MM.1S (cell line): ENCODE data around the gene ERCC3.

Experiments used
- DNase-seq: peaks from one replicate; pipeline ENCODE4 v3.0.0-alpha.2; 2015
- H2AFZ ChIP-seq: fragments of 300-600 bp; sonication (generic); 2 replicates; pipeline ENCODE4 v1.6.0; 2016; ENCODE audit warnings: antibody characterized with exemption, low read length
- H3F3A ChIP-seq: fragments of 300-600 bp; sonication (generic); 2 replicates; pipeline ENCODE4 v1.6.1; 2016; ENCODE audit warnings: mild to moderate bottlenecking, antibody characterized with exemption, low read length, moderate library complexity, mixed read lengths; ENCODE audit not compliant: insufficient read depth
- H3K27ac ChIP-seq: fragments of 300-600 bp; sonication (generic); 2 replicates; pipeline ENCODE4 v1.5.1; 2016; ENCODE audit warnings: mild to moderate bottlenecking, low read length
- H3K27me3 ChIP-seq: fragments of 300-600 bp; sonication (generic); replicated peaks from 2 replicates; pipeline ENCODE4 v1.6.0; 2016; ENCODE audit warnings: low read length; ENCODE audit not compliant: insufficient read depth
- H3K36me3 ChIP-seq: fragments of 300-600 bp; sonication (generic); replicated peaks from 2 replicates; pipeline ENCODE4 v1.6.1; 2016; ENCODE audit warnings: mild to moderate bottlenecking, low read length, mixed read lengths; ENCODE audit not compliant: insufficient read depth
- H3K4me1 ChIP-seq: fragments of 300-600 bp; sonication (generic); 2 replicates; pipeline ENCODE4 v1.6.1; 2016; ENCODE audit warnings: low read length, mixed read lengths
- H3K4me2 ChIP-seq: fragments of 300-600 bp; sonication (generic); 2 replicates; pipeline ENCODE4 v1.6.0; 2016; ENCODE audit warnings: low read depth, low read length
- H3K4me3 ChIP-seq: fragments of 300-600 bp; sonication (generic); 2 replicates; pipeline ENCODE4 v1.5.1; 2016; ENCODE audit warnings: low read length, mixed read lengths
- H3K79me2 ChIP-seq: fragments of 300-600 bp; sonication (generic); 2 replicates; pipeline ENCODE4 v1.6.1; 2016; ENCODE audit warnings: mixed run types, low read length, mixed read lengths
- H3K9ac ChIP-seq: fragments of 300-600 bp; sonication (generic); 2 replicates; pipeline ENCODE4 v1.6.1; 2016; ENCODE audit warnings: low read length, mixed read lengths
- H3K9me2 ChIP-seq: fragments of 300-600 bp; sonication (generic); replicated peaks from 2 replicates; pipeline ENCODE4 v1.6.1; 2016; ENCODE audit warnings: mild to moderate bottlenecking, low read length, mixed read lengths; ENCODE audit not compliant: insufficient read depth
- H3K9me3 ChIP-seq: fragments of 300-600 bp; sonication (generic); replicated peaks from 2 replicates; pipeline ENCODE4 v1.6.1; 2016; ENCODE audit warnings: mild to moderate bottlenecking, low read length, mixed read lengths; ENCODE audit not compliant: insufficient read depth
- H4K20me1 ChIP-seq: fragments of 300-600 bp; sonication (generic); 2 replicates; pipeline ENCODE4 v1.6.1; 2016; ENCODE audit warnings: mild to moderate bottlenecking, low read length, moderate library complexity, mixed read lengths; ENCODE audit not compliant: insufficient read depth
- EZH2 ChIP-seq: fragments of 300-600 bp; sonication (generic); optimal IDR thresholded peaks from 2 replicates; pipeline ENCODE3; 2017; ENCODE audit warnings: low read depth, mild to moderate bottlenecking, antibody characterized with exemption, low read length, mixed read lengths
- EZH2phosphoT487 ChIP-seq: fragments of 300-600 bp; sonication (generic); IDR thresholded peaks from 2 replicates; pipeline ENCODE4 v1.6.1; 2018; ENCODE audit warnings: antibody characterized with exemption, low read length
- TF ChIP-seq, protein P1 (sequence below): fragments of 300-600 bp; sonication (generic); IDR thresholded peaks from 2 replicates; pipeline ENCODE4 v1.5.1; 2016; ENCODE audit warnings: antibody characterized with exemption, low read length, mixed read lengths

The ERCC3 gene

DNA sequence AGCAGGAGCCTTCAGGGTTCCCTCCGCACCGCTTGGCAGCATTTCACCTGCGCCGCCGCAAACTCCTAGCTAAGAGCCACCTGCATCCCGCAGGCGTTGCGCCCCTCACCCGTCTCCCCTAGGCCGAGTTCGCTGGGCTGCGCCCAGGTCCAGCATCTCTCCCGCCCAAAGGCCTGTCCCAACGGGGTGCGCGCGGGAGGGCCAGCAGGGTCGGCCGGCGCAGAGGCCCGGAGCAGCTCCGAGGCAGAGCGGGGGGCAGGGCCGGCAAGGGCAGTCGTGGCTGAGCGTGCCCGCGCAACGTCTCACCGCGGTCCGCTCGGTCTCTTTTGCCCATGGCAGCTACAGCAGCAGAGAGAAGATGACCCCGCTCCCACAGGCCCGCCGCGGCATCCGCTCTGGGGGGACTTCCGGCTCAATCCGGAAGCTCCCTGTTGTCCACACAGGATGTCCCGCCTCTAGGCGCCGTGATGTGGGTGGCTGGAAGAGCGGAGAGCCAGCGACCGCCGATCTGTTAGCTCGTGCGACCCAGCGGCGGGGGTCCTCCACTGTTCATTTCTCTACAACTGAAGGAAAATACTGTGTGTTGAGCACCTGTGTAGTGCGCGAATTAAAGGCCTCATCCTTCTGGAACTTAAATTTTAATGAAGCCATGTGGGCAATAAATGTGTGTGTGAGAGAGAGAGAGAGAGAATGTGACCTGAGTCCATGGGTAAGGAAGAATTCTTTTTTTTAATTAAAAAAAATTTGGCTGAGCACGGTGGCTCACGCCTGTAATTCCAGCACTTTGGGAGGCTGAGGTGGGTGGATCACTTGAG, at the start of gene ERCC3:
ERCC3 (minus strand) TSS at position 397 of the 815 bp plus-strand sequence; CDS start at position 334, 63 bp downstream.
- H4K20me1 ChIP-seq, result no peaks in the 10 kb centered on the region
- TF ChIP-seq, protein P1, sequence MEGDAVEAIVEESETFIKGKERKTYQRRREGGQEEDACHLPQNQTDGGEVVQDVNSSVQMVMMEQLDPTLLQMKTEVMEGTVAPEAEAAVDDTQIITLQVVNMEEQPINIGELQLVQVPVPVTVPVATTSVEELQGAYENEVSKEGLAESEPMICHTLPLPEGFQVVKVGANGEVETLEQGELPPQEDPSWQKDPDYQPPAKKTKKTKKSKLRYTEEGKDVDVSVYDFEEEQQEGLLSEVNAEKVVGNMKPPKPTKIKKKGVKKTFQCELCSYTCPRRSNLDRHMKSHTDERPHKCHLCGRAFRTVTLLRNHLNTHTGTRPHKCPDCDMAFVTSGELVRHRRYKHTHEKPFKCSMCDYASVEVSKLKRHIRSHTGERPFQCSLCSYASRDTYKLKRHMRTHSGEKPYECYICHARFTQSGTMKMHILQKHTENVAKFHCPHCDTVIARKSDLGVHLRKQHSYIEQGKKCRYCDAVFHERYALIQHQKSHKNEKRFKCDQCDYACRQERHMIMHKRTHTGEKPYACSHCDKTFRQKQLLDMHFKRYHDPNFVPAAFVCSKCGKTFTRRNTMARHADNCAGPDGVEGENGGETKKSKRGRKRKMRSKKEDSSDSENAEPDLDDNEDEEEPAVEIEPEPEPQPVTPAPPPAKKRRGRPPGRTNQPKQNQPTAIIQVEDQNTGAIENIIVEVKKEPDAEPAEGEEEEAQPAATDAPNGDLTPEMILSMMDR, result no peak
- TF ChIP-seq EZH2phosphoT487 (no peak), EZH2 (no peak)
- H3K4me2 ChIP-seq, result peak within 1 kb of the TSS; percentile 87
- peak within 1 kb of the TSS; percentile 12; the same call in 1 of the 2 replicates for H3K27ac ChIP-seq
- no peaks in the 10 kb centered on the region for H3F3A ChIP-seq
- no peaks in the 10 kb centered on the region for H3K9me2 ChIP-seq
- peaks cover 18% of the 10 kb centered on the region for H3K79me2 ChIP-seq
- peak within 1 kb of the TSS; percentile 95 for H2AFZ ChIP-seq
- H3K9me3 ChIP-seq, result no peaks in the 10 kb centered on the region
- H3K4me3 ChIP-seq, result peak within 1 kb of the TSS; percentile 98
- peaks cover 10% of the 10 kb centered on the region for H3K36me3 ChIP-seq
- DNase-seq, result peak; percentile 83
- H3K9ac ChIP-seq, result peak within 1 kb of the TSS; percentile 88
- H3K4me1 ChIP-seq, result peaks cover 4% of the 10 kb centered on the region; the same call in 1 of the 2 replicates
- H3K27me3 ChIP-seq, result no peaks in the 10 kb centered on the region

DNA sequence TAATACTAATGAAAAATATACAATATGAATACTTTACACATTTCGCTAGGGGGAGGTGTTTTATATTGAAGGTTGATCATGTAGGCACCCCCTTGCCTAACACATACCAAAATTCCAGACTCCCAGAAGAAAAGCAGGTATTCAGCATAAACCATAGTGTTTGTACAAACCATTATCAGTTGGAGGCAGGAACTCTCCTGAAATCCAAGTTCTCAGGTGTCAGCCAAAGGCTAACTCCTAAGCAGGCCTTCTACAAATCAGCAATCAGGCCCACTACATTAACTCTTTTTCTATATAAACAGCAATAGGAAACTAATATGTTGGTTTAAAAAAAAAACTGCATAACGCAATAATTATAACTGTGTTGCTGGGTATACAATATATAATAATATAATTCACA, 49.3 kb upstream of the ERCC3 start:
- no peaks in the 10 kb centered on the region for H3K36me3 ChIP-seq
- H3K9me3 ChIP-seq, result no peaks in the 10 kb centered on the region
- no peak overlapping the region for H2AFZ ChIP-seq
- TF ChIP-seq, protein P1, result no peak
- no peak for TF ChIP-seq EZH2
- no peak for TF ChIP-seq EZH2phosphoT487
- H3K79me2 ChIP-seq, result peaks cover 53% of the 10 kb centered on the region
- no peak overlapping the region for H3K27ac ChIP-seq
- H3K27me3 ChIP-seq, result no peaks in the 10 kb centered on the region
- H3K9me2 ChIP-seq, result no peaks in the 10 kb centered on the region
- H3K9ac ChIP-seq, result no peak overlapping the region
- no peak overlapping the region for H3K4me2 ChIP-seq
- peaks cover 7% of the 10 kb centered on the region for H3K4me1 ChIP-seq
- no peak for DNase-seq
- H3K4me3 ChIP-seq, result no peak overlapping the region
- no peaks in the 10 kb centered on the region for H3F3A ChIP-seq
- H4K20me1 ChIP-seq, result peaks cover 6% of the 10 kb centered on the region; the same call in 1 of the 2 replicates

DNA sequence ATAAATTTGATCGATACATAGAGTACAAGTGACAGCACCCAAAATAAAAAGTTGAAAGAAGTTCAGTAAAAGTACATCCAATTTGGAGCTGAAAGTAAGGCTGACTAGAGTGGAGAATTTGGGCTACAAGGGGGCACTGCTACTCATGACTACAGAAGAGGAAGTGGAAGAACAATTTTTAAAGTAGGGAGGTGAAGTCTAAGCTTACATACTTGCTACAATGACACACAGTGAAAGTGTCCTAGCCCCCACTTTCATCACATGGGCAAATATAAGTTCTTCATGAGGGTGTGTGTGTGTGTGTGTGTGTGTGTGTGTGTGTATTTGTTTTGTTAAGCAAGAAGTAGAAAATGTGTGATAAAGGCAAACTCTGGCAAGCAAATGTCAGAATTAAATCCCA, 48.2 kb upstream of the ERCC3 start:
- H3K27ac ChIP-seq, result no peak overlapping the region
- peaks cover 43% of the 10 kb centered on the region for H3K79me2 ChIP-seq
- no peak overlapping the region for H3K4me3 ChIP-seq
- no peaks in the 10 kb centered on the region for H3K4me1 ChIP-seq
- no peak overlapping the region for H3K9ac ChIP-seq
- no peaks in the 10 kb centered on the region for H3K9me2 ChIP-seq
- H3F3A ChIP-seq, result no peaks in the 10 kb centered on the region
- no peak for DNase-seq
- H2AFZ ChIP-seq, result no peak overlapping the region
- H3K9me3 ChIP-seq, result no peaks in the 10 kb centered on the region
- H3K36me3 ChIP-seq, result peaks cover 4% of the 10 kb centered on the region; the same call in 1 of the 2 replicates
- no peaks in the 10 kb centered on the region for H3K27me3 ChIP-seq
- H4K20me1 ChIP-seq, result no peaks in the 10 kb centered on the region
- TF ChIP-seq, protein P1, result no peak
- TF ChIP-seq EZH2phosphoT487 (no peak), EZH2 (no peak)
- no peak overlapping the region for H3K4me2 ChIP-seq
